ENCODE measurements around the gene SLC39A5.

The SLC39A5 gene

DNA sequence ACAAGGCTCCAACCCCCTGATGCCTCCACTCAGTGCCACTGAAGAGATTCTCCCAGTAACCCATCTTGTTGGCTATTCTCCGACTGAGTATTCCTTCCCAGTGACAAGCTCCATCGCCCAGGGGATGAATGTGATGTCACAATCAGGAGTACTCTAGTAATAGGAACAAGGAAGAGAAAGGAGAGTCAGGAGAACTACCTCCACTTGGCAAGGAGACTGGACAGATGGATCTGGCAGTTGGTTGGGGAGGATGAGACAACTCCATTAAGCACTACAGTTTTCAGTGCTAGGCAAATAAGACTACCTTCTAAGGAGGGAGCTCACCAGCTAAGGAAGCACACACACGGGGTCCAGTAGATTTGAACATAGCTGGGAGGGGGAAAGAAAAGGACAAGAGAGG is 13.4 kb upstream of the SLC39A5 start:
- TF ChIP-seq, protein P1, sequence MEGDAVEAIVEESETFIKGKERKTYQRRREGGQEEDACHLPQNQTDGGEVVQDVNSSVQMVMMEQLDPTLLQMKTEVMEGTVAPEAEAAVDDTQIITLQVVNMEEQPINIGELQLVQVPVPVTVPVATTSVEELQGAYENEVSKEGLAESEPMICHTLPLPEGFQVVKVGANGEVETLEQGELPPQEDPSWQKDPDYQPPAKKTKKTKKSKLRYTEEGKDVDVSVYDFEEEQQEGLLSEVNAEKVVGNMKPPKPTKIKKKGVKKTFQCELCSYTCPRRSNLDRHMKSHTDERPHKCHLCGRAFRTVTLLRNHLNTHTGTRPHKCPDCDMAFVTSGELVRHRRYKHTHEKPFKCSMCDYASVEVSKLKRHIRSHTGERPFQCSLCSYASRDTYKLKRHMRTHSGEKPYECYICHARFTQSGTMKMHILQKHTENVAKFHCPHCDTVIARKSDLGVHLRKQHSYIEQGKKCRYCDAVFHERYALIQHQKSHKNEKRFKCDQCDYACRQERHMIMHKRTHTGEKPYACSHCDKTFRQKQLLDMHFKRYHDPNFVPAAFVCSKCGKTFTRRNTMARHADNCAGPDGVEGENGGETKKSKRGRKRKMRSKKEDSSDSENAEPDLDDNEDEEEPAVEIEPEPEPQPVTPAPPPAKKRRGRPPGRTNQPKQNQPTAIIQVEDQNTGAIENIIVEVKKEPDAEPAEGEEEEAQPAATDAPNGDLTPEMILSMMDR (IDR thresholded peaks at IDR 0.05; ENCODE audit: borderline replicate concordance, insufficient read depth, low read depth, low read length): no peak
- H3K4me3 ChIP-seq (ENCODE audit: low read depth, low read length): no peak overlapping the region

DNA sequence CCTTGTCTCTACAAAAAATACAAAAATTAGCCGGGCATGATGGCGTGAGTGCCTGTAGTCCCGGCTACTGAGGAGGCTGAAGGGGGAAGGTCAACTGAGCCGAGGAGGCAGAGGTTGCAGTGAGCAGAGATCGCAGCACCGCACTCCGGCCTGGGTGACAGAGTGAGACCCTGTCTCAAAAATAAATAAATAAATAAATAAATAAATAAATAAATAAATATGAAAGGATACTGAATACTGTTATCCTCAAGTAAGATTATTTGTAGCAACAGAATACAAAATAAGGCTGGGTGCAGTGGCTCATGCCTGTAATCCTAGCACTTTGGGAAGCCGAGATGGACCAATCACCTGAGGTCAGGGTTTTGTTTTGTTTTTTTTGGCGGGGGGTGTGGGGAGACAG is 10.0 kb upstream of the SLC39A5 start:
- H3K4me3 ChIP-seq (ENCODE audit: low read depth, low read length): no peak overlapping the region
- TF ChIP-seq, protein P1 (IDR thresholded peaks at IDR 0.05; ENCODE audit: borderline replicate concordance, insufficient read depth, low read depth, low read length): no peak

DNA sequence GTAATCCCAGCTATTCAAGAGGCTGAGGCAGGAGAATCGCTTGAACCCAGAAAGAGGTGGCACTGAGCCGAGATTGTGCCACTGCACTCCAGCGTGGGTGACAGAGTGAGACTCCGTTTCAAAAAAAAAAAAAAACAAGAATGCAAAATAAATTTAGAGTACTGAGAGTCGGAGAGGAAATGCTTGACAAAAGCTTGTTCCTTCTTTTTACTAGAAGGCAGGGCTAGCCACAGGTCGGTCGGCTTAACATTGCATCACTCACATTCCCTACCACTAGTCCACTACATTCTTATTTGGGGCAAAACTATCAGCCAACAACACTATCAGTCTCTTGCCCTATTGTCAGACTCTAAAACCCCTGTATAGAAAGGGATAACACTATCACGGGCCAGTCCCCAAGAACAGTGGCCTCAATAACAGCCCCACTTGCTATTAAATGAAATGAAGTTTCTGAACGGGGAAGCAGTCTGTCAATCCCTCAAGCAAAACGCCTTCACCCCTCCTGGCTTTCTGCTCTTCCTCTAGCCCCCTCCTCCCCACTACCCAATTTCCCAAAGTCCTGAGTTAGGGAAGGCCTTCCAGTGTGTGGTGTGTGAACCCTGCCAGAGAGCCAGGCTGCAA is 9.1 kb upstream of the SLC39A5 start:
- H3K4me3 ChIP-seq (ENCODE audit: low read depth, low read length): peak overlapping the region; percentile 97
- TF ChIP-seq, protein P1 (IDR thresholded peaks at IDR 0.05; ENCODE audit: borderline replicate concordance, insufficient read depth, low read depth, low read length): no peak

DNA sequence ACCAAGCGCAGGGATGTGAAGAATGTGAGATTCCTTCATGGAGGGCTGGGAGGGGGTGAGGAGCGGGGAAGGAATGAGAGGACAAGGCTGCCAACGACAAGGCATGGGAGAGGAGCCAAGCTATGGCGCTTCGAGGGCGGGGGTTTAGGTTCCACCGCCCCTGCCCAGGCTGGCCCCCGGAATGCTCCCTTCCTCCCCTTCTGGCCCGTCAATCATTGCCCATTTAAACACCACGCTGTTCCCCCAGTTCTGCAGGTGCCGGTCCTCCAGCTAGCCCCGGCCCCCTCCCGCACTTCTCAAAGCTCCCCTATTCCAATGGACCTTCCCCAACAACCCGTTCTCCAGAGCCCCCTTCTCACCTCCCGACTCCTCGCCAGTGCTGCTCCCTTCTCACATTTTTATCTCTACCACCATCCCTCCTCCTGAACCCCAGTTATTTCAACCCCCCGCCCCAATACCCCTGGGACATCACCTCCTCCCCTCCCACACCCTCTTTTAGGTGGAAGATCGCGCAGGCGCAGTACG is 8.6 kb upstream of the SLC39A5 start:
- TF ChIP-seq, protein P1 (IDR thresholded peaks at IDR 0.05; ENCODE audit: borderline replicate concordance, insufficient read depth, low read depth, low read length): no peak
- peak overlapping the region; percentile 97 for H3K4me3 ChIP-seq (ENCODE audit: low read depth, low read length)

DNA sequence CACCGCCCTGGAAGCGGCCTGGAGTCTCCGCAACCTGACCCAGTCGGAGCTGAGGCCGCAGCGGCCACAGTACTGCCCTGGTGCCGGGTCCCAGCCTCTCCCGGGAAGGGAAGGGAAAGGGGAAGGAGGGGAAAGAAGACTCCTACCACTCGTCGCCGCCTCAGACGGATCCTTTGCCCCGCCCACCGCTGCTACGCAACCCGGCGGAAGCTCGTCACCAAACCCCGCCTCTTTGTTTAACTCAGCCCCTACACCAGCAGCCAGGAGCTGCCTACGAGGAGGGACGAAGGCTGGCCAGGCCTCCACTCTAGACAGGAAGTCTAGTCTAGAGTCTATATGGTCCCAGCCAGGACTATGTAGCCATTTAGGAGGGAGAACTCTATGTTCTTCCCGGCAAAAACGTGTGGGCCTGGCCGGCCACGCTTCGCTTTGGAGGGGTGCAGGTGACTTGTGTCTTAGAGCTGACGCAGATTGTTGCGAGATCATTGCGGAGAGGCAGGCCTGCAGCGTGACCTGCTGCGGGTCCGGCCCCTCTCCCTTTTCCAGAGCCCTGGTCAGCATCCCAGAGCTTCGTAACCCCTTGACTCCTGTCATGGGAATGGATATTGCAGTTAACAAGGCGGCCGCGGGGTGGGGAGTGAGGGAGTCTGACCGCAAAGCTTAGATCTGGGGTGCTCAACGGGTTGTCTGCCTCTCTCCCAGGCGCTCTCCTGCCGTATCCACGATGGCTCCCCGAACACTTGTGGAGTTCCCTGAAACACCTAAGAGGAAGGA is 7.9 kb upstream of the SLC39A5 start, which contains the start of gene RNF41:
RNF41 (minus strand) TSS at position 166 of the 774 bp plus-strand sequence. CDS start 7,875 bp downstream, outside the sequence.
- TF ChIP-seq, protein P1 (IDR thresholded peaks at IDR 0.05; ENCODE audit: borderline replicate concordance, insufficient read depth, low read depth, low read length): no peak
- H3K4me3 ChIP-seq (ENCODE audit: low read depth, low read length): peak within 1 kb of the TSS; percentile 97

DNA sequence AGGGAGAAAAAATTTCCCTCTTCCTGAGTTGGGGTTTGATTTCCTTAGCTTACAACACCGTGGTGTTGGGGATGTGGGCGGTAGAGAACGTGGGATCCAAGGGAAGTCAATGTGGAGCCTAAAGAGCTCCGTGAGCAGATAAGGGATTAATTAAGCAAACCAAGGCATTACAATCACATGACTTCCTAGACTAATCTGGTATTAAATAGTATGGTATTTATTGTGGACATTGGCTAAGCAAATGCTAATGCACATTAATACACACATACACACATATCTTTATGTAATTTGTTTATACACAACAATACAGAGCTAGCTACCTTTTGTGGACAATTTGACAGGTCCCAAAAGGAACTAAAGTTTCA is 7.3 kb upstream of the SLC39A5 start:
- peak overlapping the region; percentile 97 for H3K4me3 ChIP-seq (ENCODE audit: low read depth, low read length)
- TF ChIP-seq, protein P1 (IDR thresholded peaks at IDR 0.05; ENCODE audit: borderline replicate concordance, insufficient read depth, low read depth, low read length): no peak

All from GM12875 (cell line).